Upper lobe of left lung (tissue), 4 donors: ENCODE results near the gene TMEM43.

Experiments
- POLR2A ChIP-seq, 4 donors: fragments of 450-650 bp; IDR thresholded peaks; one replicate each; pipeline ENCODE4 v1.5.1; 2016 to 2017; ENCODE audit warnings: antibody characterized with exemption in 4 of 4, mild to moderate bottlenecking in 2 of 4
- POLR2AphosphoS5 ChIP-seq, 2 donors: sonication (generic); formaldehyde crosslinking; IDR thresholded peaks; one replicate each; pipeline ENCODE4 v1.5.1; 2017; ENCODE audit warnings: antibody characterized with exemption in 2 of 2
- TF ChIP-seq, protein P1 (sequence below), 6 experiments: fragments of 450-650 bp in 4 of 6; fragments of 200-600 bp in 2 of 6; sonication (generic) in 2 of 6; IDR thresholded peaks; one replicate each; pipeline ENCODE4 v1.5.1; 2016 to 2019; ENCODE audit warnings: antibody characterized with exemption in 6 of 6

DNA sequence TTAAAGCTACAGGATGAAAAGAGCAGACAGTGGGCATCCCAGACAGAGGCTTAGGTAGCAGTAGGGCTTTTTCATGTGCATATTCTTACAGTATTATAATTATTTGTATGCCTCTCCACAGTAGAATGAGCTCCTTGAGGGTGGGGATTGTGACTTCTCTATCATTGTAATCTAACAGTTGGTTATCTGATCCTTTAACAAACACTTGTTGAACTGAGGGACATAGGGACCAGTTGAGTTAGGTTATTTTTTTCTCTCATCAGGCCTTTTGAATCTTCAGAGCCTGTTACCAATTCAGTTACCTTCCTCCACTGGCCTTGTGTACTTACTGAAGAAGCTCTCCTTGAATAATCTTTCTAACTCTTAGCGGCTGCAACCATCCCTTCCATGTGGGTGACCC, 54.9 kb downstream of the TMEM43 start:
- TF ChIP-seq, protein P1, sequence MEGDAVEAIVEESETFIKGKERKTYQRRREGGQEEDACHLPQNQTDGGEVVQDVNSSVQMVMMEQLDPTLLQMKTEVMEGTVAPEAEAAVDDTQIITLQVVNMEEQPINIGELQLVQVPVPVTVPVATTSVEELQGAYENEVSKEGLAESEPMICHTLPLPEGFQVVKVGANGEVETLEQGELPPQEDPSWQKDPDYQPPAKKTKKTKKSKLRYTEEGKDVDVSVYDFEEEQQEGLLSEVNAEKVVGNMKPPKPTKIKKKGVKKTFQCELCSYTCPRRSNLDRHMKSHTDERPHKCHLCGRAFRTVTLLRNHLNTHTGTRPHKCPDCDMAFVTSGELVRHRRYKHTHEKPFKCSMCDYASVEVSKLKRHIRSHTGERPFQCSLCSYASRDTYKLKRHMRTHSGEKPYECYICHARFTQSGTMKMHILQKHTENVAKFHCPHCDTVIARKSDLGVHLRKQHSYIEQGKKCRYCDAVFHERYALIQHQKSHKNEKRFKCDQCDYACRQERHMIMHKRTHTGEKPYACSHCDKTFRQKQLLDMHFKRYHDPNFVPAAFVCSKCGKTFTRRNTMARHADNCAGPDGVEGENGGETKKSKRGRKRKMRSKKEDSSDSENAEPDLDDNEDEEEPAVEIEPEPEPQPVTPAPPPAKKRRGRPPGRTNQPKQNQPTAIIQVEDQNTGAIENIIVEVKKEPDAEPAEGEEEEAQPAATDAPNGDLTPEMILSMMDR (IDR thresholded peaks at IDR 0.05), result no peak
- no peak for TF ChIP-seq POLR2AphosphoS5 (IDR thresholded peaks at IDR 0.05)
- TF ChIP-seq POLR2A (IDR thresholded peaks at IDR 0.05), result no peak
